IPS DF 6.9 (cell line): ENCODE data around the gene ZNRF3.
"Not testable (repeated sequence)": the region's sequence is repeated elsewhere in the genome, so short reads cannot be mapped to it uniquely, and the experiment has no call there.

ENCODE experiments used
- DNase-seq: peaks from one replicate; pipeline ENCODE4 v3.0.0-alpha.2; 2013; ENCODE audit warnings: low read depth, low spot score
- H3K27ac ChIP-seq: one replicate; pipeline ENCODE4 v1.5.1; 2013; ENCODE audit warnings: low read length, control low read depth
- H3K27me3 ChIP-seq: 2 replicates; pipeline ENCODE4 v1.6.1; 2013; ENCODE audit warnings: mild to moderate bottlenecking, low read length; ENCODE audit not compliant: control insufficient read depth, insufficient read depth
- H3K36me3 ChIP-seq: 2 replicates; pipeline ENCODE4 v1.6.1; 2013; ENCODE audit warnings: low read length; ENCODE audit not compliant: control insufficient read depth, insufficient read depth
- H3K4me1 ChIP-seq: 2 replicates; pipeline ENCODE4 v1.6.1; 2013; ENCODE audit warnings: low read length; ENCODE audit not compliant: control insufficient read depth, insufficient read depth
- H3K4me3 ChIP-seq: 2 replicates; pipeline ENCODE4 v1.5.1; 2013; ENCODE audit warnings: mild to moderate bottlenecking, low read length
- H3K9me3 ChIP-seq: 2 replicates; pipeline ENCODE4 v1.6.1; 2013; ENCODE audit warnings: low read length, inconsistent platforms; ENCODE audit not compliant: control insufficient read depth, insufficient read depth
- WGBS: extraction: QIAGEN DNeasy Blood & Tissue Kit; methylation state at CpG from one replicate; pipeline ENCODE4 v1.1.7; 2013; ENCODE audit warnings: mixed read lengths, missing lambda C conversion rate; ENCODE audit not compliant: insufficient read length, insufficient coverage; 5-methylcytosine and 5-hydroxymethylcytosine counted together

ZNRF3 gene

DNA sequence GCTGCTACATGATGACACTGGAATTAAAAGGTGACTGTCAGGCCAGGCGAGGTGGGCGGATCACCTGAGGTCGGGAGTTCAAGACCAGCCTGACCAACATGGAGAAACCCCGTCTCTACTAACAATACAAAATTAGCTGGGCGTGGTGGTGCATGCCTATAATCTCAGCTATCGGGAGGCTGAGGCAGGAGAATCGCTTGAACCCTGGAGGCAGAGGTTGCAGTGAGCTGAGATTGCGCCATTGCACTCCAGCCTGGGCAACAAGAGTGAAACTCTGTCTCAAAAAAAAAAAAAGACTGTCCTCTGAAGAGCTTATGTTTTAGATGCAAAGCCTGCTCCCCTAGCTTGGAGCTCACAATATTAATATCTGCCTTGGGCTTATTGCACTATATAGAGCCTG, 122.4 kb downstream of the ZNRF3 start:
- no CpG with 5 or more reads among the region's 8 CpGs for WGBS
- H3K4me1 ChIP-seq, H3K27me3 ChIP-seq, DNase-seq, H3K27ac ChIP-seq, H3K36me3 ChIP-seq, H3K4me3 ChIP-seq, H3K9me3 ChIP-seq: not testable (repeated sequence)

DNA sequence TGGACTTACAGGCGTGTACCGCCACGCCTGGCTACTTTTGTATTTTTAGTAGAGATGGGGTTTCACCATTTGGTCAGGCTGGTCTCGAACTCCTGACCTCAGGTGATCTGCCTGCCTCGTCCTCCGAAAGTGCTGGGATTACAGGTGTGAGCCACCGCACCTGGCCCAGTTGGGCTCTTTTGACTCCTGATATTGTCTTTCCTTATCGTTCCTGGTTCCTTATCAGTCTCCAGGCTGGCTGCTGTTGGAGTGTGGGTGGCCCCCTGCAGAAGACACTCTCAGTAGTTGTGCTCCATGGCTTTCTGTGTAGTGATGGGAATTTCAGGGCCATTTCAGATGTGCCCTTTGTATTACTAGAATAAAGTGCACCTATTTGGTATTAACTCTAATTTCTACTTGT, 123.0 kb downstream of the ZNRF3 start:
- Histone ChIP-seq H3K4me3 (no peak overlapping the region), H3K4me1 (peaks cover 7% of the 10 kb centered on the region; the same call in 1 of the 2 replicates), H3K36me3 (no peaks in the 10 kb centered on the region), H3K27ac (no peak overlapping the region), H3K27me3 (no peaks in the 10 kb centered on the region), H3K9me3 (no peaks in the 10 kb centered on the region)
- no peak for DNase-seq
- whole genome bisulfite sequencing: no CpG with 5 or more reads among the region's 8 CpGs

DNA sequence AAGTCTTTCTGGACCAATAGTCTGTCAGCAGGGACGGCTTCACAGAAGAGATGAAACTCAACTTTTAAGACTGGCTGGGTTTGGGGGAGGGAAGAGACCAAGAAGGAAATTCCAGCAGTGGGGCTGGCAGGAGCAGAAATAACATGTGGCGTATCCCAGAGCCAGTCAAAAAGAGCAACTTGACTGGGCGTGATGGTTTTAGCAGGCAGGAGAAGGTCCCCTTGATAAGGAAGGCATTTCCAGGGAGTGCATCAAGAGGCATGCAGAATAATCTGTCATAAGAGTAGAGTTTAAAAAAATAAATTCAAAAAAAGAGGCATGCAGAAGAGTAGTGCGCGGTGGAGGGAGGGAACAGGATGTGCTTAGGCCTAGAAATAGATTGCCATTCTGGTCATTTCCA, 125.8 kb downstream of the ZNRF3 start:
- no peak for DNase-seq
- no peaks in the 10 kb centered on the region for H3K27me3 ChIP-seq
- H3K4me3 ChIP-seq: no peak overlapping the region
- H3K4me1 ChIP-seq: peaks cover 9% of the 10 kb centered on the region; the same call in 1 of the 2 replicates
- no peaks in the 10 kb centered on the region for H3K36me3 ChIP-seq
- no peaks in the 10 kb centered on the region for H3K9me3 ChIP-seq
- WGBS: no CpG with 5 or more reads among the region's 5 CpGs
- H3K27ac ChIP-seq: no peak overlapping the region

DNA sequence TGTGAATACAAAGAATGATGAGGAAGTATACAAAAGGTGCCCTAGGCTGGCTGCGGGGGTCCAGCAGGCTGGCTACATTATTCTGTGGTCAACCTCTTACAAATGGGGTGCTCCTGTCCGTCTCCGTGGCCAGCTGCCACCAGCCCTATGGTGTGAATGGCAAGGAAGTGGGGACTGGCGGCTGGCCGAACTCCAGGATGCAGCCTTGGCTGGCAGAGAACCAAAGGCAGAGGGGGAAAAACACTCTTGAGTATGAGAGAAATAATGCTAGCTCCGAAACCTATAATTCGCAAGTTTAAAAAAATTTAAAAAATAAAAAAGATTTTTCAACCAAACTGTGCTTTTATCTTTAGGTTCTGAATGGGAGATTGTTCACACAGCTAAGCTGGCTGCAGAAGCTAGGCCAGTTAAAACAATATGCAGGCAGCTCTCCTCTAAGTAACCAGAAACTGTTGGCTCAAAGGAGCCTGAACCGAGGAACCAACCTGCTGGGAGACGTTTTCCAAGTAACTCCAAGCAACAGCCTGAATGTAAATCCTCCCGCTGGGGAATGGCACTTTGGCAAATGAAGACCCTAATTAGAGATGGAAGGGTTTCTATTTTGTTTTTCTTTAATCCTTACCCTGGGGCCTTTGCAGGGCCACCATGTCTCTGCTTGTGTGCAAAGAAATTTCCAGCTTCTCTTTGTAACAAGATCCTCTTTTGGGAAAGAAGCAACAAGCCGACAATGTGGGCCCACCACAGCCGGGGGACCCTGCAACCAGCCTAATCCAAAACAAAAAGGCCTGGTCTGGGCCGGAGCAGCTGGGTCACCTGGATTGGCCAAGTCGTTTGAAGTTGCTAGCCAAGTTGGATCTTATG, 128.1 kb downstream of the ZNRF3 start:
- Histone ChIP-seq H3K27ac (no peak overlapping the region), H3K4me3 (no peak overlapping the region), H3K27me3 (no peaks in the 10 kb centered on the region), H3K4me1 (peaks cover 5% of the 10 kb centered on the region; the same call in 1 of the 2 replicates), H3K9me3 (no peaks in the 10 kb centered on the region), H3K36me3 (no peaks in the 10 kb centered on the region)
- no CpG with 5 or more reads among the region's 14 CpGs for WGBS
- no peak for DNase-seq

DNA sequence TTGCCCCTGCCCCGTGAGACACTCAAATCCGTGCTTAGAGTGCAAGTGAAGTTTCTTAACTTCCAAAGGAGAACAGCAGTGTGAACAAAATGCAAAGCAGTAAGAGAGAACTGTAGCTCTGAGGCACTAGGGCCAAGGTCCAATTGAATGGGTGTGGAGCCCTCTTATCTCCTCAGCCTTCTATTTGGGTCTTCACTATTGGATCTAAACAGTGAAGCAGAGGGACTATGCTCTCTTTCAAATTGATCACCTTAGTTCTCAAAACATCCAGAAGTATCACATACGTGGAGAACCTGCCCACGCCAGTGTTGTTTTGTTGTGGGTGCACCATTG, 128.7 kb downstream of the ZNRF3 start:
- no peak overlapping the region for H3K4me3 ChIP-seq
- H3K27ac ChIP-seq: no peak overlapping the region
- H3K36me3 ChIP-seq: no peaks in the 10 kb centered on the region
- no CpG with 5 or more reads among the region's 4 CpGs for WGBS
- H3K9me3 ChIP-seq: no peaks in the 10 kb centered on the region
- DNase-seq: no peak
- H3K4me1 ChIP-seq: peaks cover 5% of the 10 kb centered on the region; the same call in 1 of the 2 replicates
- H3K27me3 ChIP-seq: no peaks in the 10 kb centered on the region

DNA sequence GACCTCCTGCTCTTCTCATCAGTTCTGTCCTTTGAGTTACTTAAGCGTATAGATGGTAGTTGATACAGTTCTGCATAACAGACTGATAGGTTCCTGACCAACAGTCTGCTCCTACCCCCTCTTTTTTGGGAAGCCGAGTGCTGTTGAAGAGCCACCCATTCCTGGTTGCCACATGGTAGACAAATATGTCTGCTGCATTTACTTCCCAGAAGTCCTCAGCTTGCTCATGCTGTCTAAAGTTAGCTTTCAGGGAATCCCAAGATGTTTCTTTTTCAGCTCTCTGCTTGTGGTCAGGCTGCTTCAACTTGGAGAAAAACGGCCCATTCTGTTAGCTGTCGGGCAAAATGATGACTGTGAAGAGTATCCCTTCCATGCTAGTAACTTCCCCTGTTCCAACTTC, 129.6 kb downstream of the ZNRF3 start:
- DNase-seq: no peak
- Histone ChIP-seq H3K27me3 (no peaks in the 10 kb centered on the region), H3K4me3 (no peak overlapping the region), H3K4me1 (peaks cover 5% of the 10 kb centered on the region; the same call in 1 of the 2 replicates), H3K27ac (no peak overlapping the region), H3K9me3 (no peaks in the 10 kb centered on the region), H3K36me3 (no peaks in the 10 kb centered on the region)
- no CpG with 5 or more reads among the region's 4 CpGs for WGBS

DNA sequence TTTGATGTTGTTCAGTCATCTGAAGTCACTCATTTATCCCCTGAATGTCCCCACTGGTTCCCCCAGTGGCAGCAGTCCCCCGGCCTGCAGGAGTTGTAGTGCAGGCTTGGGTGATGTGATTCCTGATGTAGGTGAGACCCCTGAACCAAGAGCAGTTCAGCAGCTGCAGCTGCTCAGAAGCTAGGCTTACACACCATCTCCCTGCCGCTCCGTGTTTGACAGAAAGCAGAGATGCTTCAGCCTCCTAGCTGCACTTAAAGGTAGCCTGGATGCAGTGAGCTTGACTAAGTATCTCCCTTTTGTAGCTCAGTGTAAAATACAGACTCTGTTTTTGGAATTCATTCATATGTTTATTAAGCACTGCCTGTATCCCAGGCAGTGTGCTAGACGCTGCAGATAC, 130.9 kb downstream of the ZNRF3 start:
- H3K4me3 ChIP-seq: no peak overlapping the region
- H3K36me3 ChIP-seq: no peaks in the 10 kb centered on the region
- no peaks in the 10 kb centered on the region for H3K9me3 ChIP-seq
- no peak for DNase-seq
- H3K27me3 ChIP-seq: no peaks in the 10 kb centered on the region
- WGBS: no CpG with 5 or more reads among the region's 4 CpGs
- peaks cover 1% of the 10 kb centered on the region; the same call in 1 of the 2 replicates for H3K4me1 ChIP-seq
- H3K27ac ChIP-seq: no peak overlapping the region

DNA sequence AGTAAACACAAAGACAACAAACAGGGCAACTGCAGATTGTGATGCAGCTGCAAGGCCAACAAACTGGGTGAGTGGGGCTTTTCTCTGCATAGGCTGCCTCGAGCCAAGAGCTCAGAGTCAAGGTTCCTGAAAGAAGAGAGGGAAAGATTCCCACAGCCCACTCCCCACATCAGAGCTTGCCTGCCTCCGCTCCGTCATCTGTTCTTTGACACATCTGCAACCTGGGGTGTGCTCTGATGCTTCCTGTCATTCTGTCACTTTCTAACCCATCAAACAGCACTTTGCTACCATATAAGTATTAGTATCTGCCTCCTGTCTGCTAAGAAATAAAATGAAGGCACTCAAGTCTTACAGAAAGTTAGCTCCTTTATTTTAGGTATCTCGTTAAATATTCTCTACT, 131.4 kb downstream of the ZNRF3 start:
- Histone ChIP-seq H3K4me3 (no peak overlapping the region), H3K36me3 (no peaks in the 10 kb centered on the region), H3K4me1 (peaks cover 1% of the 10 kb centered on the region; the same call in 1 of the 2 replicates), H3K27me3 (no peaks in the 10 kb centered on the region), H3K27ac (no peak overlapping the region), H3K9me3 (no peaks in the 10 kb centered on the region)
- DNase-seq: no peak
- no CpG with 5 or more reads among the region's 4 CpGs for WGBS

DNA sequence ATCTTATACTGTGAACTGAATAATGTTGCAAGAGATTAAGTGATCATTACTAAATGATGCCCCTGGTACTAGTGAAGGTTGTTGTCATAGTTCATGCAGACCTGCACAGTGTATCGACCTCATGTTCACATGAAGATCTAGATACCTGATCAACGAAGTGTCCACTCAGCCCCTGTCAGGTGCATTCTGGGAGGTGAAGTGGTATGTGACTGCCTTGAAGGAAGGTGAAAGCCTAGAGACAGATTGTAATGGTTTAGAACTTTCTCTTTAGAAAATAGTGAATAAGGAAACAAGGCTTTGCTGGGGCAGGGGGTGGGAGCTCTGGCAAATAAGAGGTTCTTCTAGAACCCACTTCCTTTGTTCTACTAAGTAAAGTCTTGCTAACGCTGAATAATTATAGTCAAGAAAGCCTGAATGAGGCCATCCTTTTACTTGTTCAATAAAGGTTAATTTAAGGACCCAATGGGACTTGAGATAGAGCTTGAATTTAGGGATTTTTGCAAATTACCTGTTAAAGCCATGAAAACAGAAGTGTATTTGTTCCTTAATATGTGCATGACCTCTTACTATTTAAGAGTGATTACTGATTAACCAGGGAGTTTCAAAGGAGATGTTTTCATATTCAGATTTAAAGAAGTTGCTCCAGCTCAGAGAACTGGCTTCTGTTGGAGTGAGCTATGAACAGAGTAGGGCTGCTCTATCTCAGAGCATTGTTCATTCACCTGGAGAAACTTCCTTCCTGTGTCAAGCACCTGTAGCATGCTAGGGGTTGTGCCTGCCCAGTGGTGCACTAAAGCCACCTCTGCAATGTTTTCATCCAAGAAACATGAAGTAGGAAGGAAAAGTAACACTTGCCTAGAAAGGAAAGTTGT, 132.9 kb downstream of the ZNRF3 start:
- WGBS: no CpG with 5 or more reads among the region's 3 CpGs
- no peak overlapping the region for H3K4me3 ChIP-seq
- no peaks in the 10 kb centered on the region for H3K36me3 ChIP-seq
- peaks cover 1% of the 10 kb centered on the region; the same call in 1 of the 2 replicates for H3K4me1 ChIP-seq
- H3K27ac ChIP-seq: no peak overlapping the region
- no peak for DNase-seq
- H3K27me3 ChIP-seq: no peaks in the 10 kb centered on the region
- H3K9me3 ChIP-seq: no peaks in the 10 kb centered on the region

DNA sequence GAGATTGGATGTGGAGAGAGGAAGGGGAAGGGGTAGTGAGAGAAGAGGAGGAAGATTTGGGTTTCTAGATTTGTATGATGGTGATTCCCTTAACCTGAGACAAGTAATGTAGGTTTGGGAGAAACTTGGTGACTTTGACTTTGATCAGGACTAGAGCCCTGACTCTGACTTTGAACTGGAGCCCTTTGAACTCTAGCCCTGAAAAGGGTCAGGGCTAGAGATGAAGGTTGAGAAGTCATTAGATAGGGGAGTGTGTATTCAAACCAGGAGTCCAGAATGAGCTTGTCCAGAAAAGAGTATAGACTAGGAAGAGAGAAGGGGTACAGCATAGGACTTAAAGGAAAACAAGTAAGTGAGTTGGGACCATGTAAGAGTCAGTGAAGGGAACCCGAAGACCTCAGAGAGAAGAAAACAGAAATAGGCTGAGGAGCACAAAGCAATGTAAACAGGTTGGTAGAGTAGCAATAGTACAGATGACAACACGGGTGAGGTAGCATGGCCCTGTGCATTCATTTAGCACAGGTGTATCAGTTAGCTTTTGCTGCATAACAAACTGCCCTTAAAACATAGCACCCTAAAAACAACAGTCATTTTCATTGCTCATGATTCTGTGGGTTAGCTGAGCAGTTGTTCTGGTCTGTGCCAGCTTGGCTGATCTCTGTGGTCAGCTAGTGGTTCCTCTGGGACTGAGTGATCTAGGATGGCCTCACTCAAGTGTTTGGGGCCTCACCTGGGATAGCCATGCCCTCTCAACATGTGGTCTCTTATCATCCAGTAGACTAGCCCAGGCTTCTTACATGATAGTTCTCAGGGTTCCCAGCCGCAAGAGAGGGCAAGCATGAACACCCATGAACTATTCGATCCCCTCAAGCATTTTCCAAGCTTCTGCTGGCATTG, 135.2 kb downstream of the ZNRF3 start:
- H3K27ac ChIP-seq: no peak overlapping the region
- no CpG with 5 or more reads among the region's 4 CpGs for WGBS
- DNase-seq: no peak

More for the DNA sequence above, 135.2 kb downstream of the ZNRF3 start:
- Histone ChIP-seq H3K4me3 (no peak overlapping the region), H3K36me3 (no peaks in the 10 kb centered on the region), H3K4me1 (peaks cover 2% of the 10 kb centered on the region; the same call in 1 of the 2 replicates), H3K27me3 (no peaks in the 10 kb centered on the region), H3K9me3 (no peaks in the 10 kb centered on the region)
